Neural crest cell (in vitro differentiated cells): ENCODE data around the gene PLAAT3. TPM values are rescaled to one million over a fixed set of nuclear protein-coding genes. Genes with fewer than 3 reads are reported as not detected.
"Not testable (repeated sequence)": the region's sequence is repeated elsewhere in the genome, so short reads cannot be mapped to it uniquely, and the experiment has no call there.

Experiments used
- DNase-seq: peaks from one replicate; pipeline ENCODE4 v3.0.0; 2021; ENCODE audit warnings: low read depth, mixed read lengths, low spot score
- H3K27ac Mint-ChIP-seq: one replicate; pipeline ENCODE4 v1.8.0; 2021; ENCODE audit warnings: mild to moderate bottlenecking, mixed read lengths; ENCODE audit not compliant: unreplicated experiment
- H3K27me3 Mint-ChIP-seq: 2 replicates; pipeline ENCODE4 v1.8.0; 2021; ENCODE audit warnings: low read depth, mild to moderate bottlenecking, mixed read lengths
- H3K36me3 Mint-ChIP-seq: 2 replicates; pipeline ENCODE4 v1.8.0; 2021; ENCODE audit warnings: low read depth, mild to moderate bottlenecking, mixed read lengths
- H3K4me1 Mint-ChIP-seq: 2 replicates; pipeline ENCODE4 v1.8.0; 2021; ENCODE audit warnings: mixed read lengths
- H3K4me3 Mint-ChIP-seq: one replicate; pipeline ENCODE4 v1.8.0; 2021; ENCODE audit warnings: mild to moderate bottlenecking, mixed read lengths
- H3K9me3 Mint-ChIP-seq: 2 replicates; pipeline ENCODE4 v1.8.0; 2021; ENCODE audit warnings: mixed read lengths
- CTCF ChIP-seq: fragments of 200-600 bp; sonication (generic); conservative IDR thresholded peaks from 2 replicates; pipeline ENCODE4 v1.5.0; 2021; ENCODE audit warnings: antibody characterized with exemption, mild to moderate bottlenecking
- total RNA-seq: library from RNA; stranded (reverse); gene quantifications from 2 replicates; pipeline ENCODE4 v1.2.1, GENCODE V29; 2021

PLAAT3 gene
- total RNA-seq, 1 donor from 2014 or later: 4.3 TPM

- peaks cover 67% of the 10 kb centered on the region for H3K27me3 Mint-ChIP-seq
- H3K36me3 Mint-ChIP-seq: no peaks in the 10 kb centered on the region
- H3K27ac Mint-ChIP-seq: no peak overlapping the region
- no peak for TF ChIP-seq CTCF
- DNase-seq: no peak
- H3K9me3 Mint-ChIP-seq: no peaks in the 10 kb centered on the region
- peaks cover 22% of the 10 kb centered on the region for H3K4me1 Mint-ChIP-seq
- no peak overlapping the region for H3K4me3 Mint-ChIP-seq
Measured at GRCh38 chr11:63609536-63609935, 4.7 kb downstream of the PLAAT3 start.

DNA sequence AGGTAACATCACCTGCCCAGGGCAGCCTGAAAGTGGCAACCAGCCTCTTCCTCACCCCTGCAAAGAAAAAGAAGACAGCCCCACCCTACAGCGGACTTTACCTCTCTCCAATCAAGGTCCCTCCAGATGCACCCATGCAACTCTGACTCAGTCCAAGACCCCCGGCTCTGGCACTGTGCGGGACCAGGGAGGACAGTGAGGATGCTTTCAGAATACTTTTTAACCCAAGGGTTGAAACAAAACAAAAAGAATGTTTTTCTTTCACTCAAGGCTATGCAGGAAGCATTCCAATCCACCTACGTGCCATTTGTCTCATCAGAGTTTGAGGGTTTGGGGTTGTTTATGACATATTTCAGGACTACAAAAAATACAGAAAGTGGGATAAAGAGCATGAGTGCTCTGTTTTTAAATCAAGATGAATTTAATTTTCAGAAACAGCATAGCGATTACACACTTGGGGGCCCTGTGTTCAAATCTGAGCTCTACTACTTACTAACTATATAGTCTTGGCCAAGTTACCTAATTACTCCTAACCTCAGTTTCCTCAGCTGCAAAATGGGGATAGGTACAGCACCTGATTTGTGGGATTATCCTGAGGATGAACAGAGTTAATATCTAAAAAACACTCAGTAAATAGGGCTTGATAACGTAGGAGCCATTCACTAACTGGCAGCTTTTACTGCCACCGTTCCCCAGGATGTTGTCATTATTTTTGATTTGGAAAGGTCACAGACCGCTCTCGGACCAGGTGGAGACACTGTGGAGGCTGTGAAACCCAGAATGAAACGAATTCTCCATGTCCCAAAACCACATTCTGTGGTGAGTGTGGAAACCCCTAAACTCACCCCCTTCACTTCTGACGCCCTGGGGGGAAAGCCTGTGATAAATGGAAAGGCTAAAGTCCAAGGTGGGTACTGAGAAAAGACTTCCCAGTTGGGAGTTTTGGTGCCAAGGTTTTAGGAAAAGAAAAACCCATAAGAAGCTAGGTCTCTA lies 5.6 kb downstream of the PLAAT3 start:
- H3K27ac Mint-ChIP-seq: peak overlapping the region; percentile 19
- no peaks in the 10 kb centered on the region for H3K9me3 Mint-ChIP-seq
- peaks cover 25% of the 10 kb centered on the region for H3K4me1 Mint-ChIP-seq
- H3K36me3 Mint-ChIP-seq: no peaks in the 10 kb centered on the region
- no peak for TF ChIP-seq CTCF
- H3K4me3 Mint-ChIP-seq: no peak overlapping the region
- DNase-seq: no peak
- H3K27me3 Mint-ChIP-seq: peaks cover 59% of the 10 kb centered on the region

DNA sequence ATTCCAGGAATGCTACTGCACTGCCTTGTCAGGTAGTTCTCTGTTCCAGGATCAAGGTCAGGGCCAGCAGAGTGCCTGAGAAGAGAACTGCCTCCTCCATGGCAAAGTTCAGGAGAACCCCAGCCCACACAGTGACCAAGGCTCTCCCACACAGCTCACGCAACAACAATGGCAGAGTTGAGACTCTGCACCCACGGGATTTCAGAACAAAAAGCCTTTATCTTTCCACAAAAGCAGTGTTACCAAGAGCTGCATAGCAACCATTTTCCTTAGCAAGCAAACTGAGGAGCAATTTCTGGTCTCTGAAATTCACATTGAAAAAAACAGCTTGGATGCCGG lies 11.1 kb downstream of the PLAAT3 start:
- Mint-ChIP-seq H3K27ac (peak overlapping the region; percentile 64), H3K4me3 (peak overlapping the region; percentile 35), H3K36me3 (no peaks in the 10 kb centered on the region), H3K27me3 (peaks cover 5% of the 10 kb centered on the region), H3K9me3 (no peaks in the 10 kb centered on the region), H3K4me1 (peaks cover 23% of the 10 kb centered on the region)
- peak; percentile 20 for DNase-seq
- no peak for TF ChIP-seq CTCF

GRCh38 chr11:63602290-63603179 lies 11.7 kb downstream of the PLAAT3 start:
- not testable (repeated sequence) for H3K9me3 Mint-ChIP-seq

DNA sequence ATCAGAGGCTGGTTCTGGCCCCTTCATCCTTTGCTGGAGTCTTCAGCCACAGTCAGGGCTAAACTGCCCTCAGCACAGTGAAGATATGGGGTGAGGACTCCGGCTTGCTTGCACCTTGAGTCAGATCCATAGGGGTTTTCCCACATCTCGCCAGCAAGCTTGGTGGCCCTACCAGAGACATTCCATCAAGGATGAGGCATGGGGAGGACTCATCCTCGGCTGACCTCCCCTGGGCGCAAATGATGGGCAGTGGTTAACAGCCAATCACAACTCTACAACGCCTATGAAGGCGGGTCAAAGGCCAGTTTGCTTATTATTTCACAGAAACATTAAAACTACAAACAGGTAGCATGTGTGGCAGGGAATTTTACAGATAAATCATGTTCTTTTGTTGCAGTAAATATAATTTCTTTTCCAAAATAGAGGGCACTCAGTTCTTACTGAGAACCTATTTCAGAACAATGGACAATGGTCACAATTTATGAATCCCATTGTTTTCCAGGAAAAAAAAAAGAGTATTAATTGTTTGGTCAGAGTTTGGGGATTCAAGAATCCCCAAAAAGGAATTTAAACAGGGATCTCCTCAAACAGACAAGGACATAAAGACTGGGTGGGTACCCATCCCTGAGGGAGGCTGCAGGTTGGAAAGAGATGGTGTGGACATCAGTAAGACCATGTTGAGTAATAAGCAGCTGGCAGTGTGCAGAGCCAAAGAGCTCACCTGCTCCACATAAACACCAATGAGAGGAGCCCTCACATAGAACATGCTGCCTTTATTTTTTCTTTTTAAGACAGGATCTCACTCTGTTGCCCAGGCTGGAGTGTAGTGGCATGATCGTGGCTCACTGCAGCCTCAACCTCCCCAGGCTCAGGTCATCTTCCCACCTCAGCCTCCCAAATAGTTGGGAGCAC lies 14.8 kb downstream of the PLAAT3 start:
- H3K27ac Mint-ChIP-seq: no peak overlapping the region
- no peaks in the 10 kb centered on the region for H3K27me3 Mint-ChIP-seq
- no peak overlapping the region for H3K4me3 Mint-ChIP-seq
- no peak for DNase-seq
- no peaks in the 10 kb centered on the region for H3K9me3 Mint-ChIP-seq
- H3K4me1 Mint-ChIP-seq: peaks cover 23% of the 10 kb centered on the region
- H3K36me3 Mint-ChIP-seq: no peaks in the 10 kb centered on the region
- no peak for TF ChIP-seq CTCF

More at GRCh38 chr11:63602290-63603179, 11.7 kb downstream of the PLAAT3 start:
- not testable (repeated sequence) for H3K27me3 Mint-ChIP-seq, H3K27ac Mint-ChIP-seq, H3K36me3 Mint-ChIP-seq, DNase-seq
- peaks cover 23% of the 10 kb centered on the region for H3K4me1 Mint-ChIP-seq
- H3K4me3 Mint-ChIP-seq: peak overlapping the region; percentile 35
